Pancreas (tissue), 10 donors: Measurements from ENCODE around the gene NEK10. TPM values are rescaled to one million over a fixed set of nuclear protein-coding genes. Genes with fewer than 3 reads are reported as not detected.

Experiments used
- ATAC-seq, 4 donors: fragments of 200-7000 bp; cut with Tn5 transposase; one replicate each; pipeline versions ENCODE4 v1.8.0 to v1.9.1; 2020; ENCODE audit warnings: mild to moderate bottlenecking in 4 of 4, moderate library complexity in 4 of 4
- DNase-seq, 6 donors: peaks; one replicate each; pipeline ENCODE4 v3.0.0-alpha.2; 2020
- FAIRE-seq: peaks from 2 replicates; lab custom pipeline; 2012; peaks lifted over from hg19 to GRCh38; lab: Jason Lieb, UNC
- H3K27ac ChIP-seq, 4 donors: fragments of 200-600 bp; sonication (generic); 1 replicate in 3 of 4; 2 replicates in 1 of 4; pipeline versions ENCODE4 v1.5.0 to v1.8.0; 2020
- H3K27me3 ChIP-seq, 4 donors: fragments of 200-600 bp; one replicate each; pipeline ENCODE4 v1.8.0; 2021
- H3K36me3 ChIP-seq, 3 donors: fragments of 200-600 bp; sonication (generic) in 1 of 3; one replicate each; pipeline versions ENCODE4 v1.5.0 to v1.8.0; 2020 to 2021
- H3K4me1 ChIP-seq, 3 donors: fragments of 200-600 bp; one replicate each; pipeline ENCODE4 v1.8.0; 2021
- H3K4me3 ChIP-seq, 4 donors: fragments of 200-600 bp; sonication (generic) in 2 of 4; one replicate each; pipeline versions ENCODE4 v1.5.0 to v1.8.0; 2020 to 2021
- H3K9me3 ChIP-seq, 4 donors: fragments of 200-600 bp; one replicate each; pipeline ENCODE4 v1.8.0; 2021
- CTCF ChIP-seq, 4 donors: fragments of 200-600 bp; sonication (generic) in 3 of 4; IDR thresholded peaks; one replicate each; pipeline versions ENCODE4 v1.5.0 to v1.8.0; 2021; ENCODE audit warnings: antibody characterized with exemption in 4 of 4
- WGBS, 2 donors: extraction: QIAGEN DNeasy Blood & Tissue Kit; methylation state at CpG; one replicate each; pipeline ENCODE4 v1.1.7; 2013; 5-methylcytosine and 5-hydroxymethylcytosine counted together
- intact Hi-C, 3 donors: fragments of 100-400 bp; cut with DNase I; formaldehyde crosslinking; loops; one replicate each; pipeline versions ENCODE4 v1.11.1 to v1.14.2; 2022
- polyA plus RNA-seq, 2 donors: library from polyadenylated mRNA; stranded (reverse); fragments of 200-250 nt; gene quantifications; one replicate each; pipeline ENCODE4 v1.2.3, GENCODE V29; 2013
- total RNA-seq, 6 donors: library from RNA; stranded (reverse); fragmentation: NEBNext Ultra II Directional in 4 of 6; extraction: Animal tissue kit (Norgen Biotek cat#: 25700) in 4 of 6; gene quantifications; one replicate each; pipeline versions ENCODE4 v1.2.1 to v1.2.4, GENCODE V29; 2021 to 2023
- donor health status: healthy with polysubstance abuse.
- donor health status: DM: no; HTN: no; CAD: no; lungs with moderate emphysema.
- donor health status: DM: no; HTN: no; CAD: no.
- donor health status: control.
- donor health status: control.
- donor health status: Bipolar disorder and iron deficiency.
- donor health status: DM: yes; HTN: yes; CAD: no.
- donor health status: DM: no; HTN: no; CAD: no.
- donor health status: DM: no; HTN: no; CAD: no.
- donor health status: DM: yes; HTN: yes; CAD: no.

NEK10 gene
- total and polyA plus RNA-seq, 8 donors, result 0.24 to 0.90 (median 0.37) TPM

- intact Hi-C loops, result loop anchor here in 1 of 3 donors (10.0 kb wide), 1 partner anchor 99 kb away; no protein-coding TSS in a partner anchor
Observed at GRCh38 chr3:27145719-27146118, 223.5 kb downstream of the NEK10 start.

GRCh38 chr3:27141668-27142067 is 227.5 kb downstream of the NEK10 start:
- TF ChIP-seq CTCF (IDR thresholded peaks at IDR 0.05), result no peak
- ATAC-seq (no peak), DNase-seq (no peak), FAIRE-seq (no peak)
- Histone ChIP-seq H3K9me3 (no peaks in the 10 kb centered on the region), H3K4me3 (no peak overlapping the region), H3K27ac (no peak overlapping the region), H3K27me3 (no peaks in the 10 kb centered on the region), H3K4me1 (no peaks in the 10 kb centered on the region), H3K36me3 (no peaks in the 10 kb centered on the region)
- intact Hi-C loops, result loop anchor here in 1 of 3 donors (10.0 kb wide), 1 partner anchor 103 kb away; no protein-coding TSS in a partner anchor

More at GRCh38 chr3:27145719-27146118, 223.5 kb downstream of the NEK10 start:
- ATAC-seq (no peak), DNase-seq (no peak), FAIRE-seq (no peak)
- WGBS, 2 donors, result 88 to 94% methylated on average over 3 of the region's 3 CpGs
- Histone ChIP-seq H3K27me3 (no peaks in the 10 kb centered on the region), H3K4me1 (no peaks in the 10 kb centered on the region), H3K36me3 (no peaks in the 10 kb centered on the region), H3K9me3 (no peaks in the 10 kb centered on the region), H3K4me3 (no peak overlapping the region), H3K27ac (no peak overlapping the region)
- no peak for TF ChIP-seq CTCF (IDR thresholded peaks at IDR 0.05)

- TF ChIP-seq CTCF (IDR thresholded peaks at IDR 0.05), result no peak
- ATAC-seq, result no peak
Observed at GRCh38 chr3:27138562-27138961, 230.6 kb downstream of the NEK10 start.

GRCh38 chr3:27138005-27138404 is 231.2 kb downstream of the NEK10 start:
- ATAC-seq (no peak), DNase-seq (no peak), FAIRE-seq (no peak)
- no peak for TF ChIP-seq CTCF (IDR thresholded peaks at IDR 0.05)
- Histone ChIP-seq H3K4me1 (no peaks in the 10 kb centered on the region), H3K9me3 (no peaks in the 10 kb centered on the region), H3K27ac (no peak overlapping the region), H3K27me3 (no peaks in the 10 kb centered on the region), H3K4me3 (no peak overlapping the region), H3K36me3 (no peaks in the 10 kb centered on the region)
- 88 to 98% methylated on average over 4 of the region's 4 CpGs for WGBS, 2 donors
- intact Hi-C loops, result loop anchor here in 1 of 3 donors (10.0 kb wide), 1 partner anchor 137 kb away; no protein-coding TSS in a partner anchor

More at GRCh38 chr3:27138562-27138961, 230.6 kb downstream of the NEK10 start:
- intact Hi-C loops, result loop anchor here in 1 of 3 donors (10.0 kb wide), 1 partner anchor 136 kb away; no protein-coding TSS in a partner anchor
- Histone ChIP-seq H3K4me1 (no peaks in the 10 kb centered on the region), H3K9me3 (no peaks in the 10 kb centered on the region), H3K36me3 (no peaks in the 10 kb centered on the region), H3K27ac (no peak overlapping the region), H3K27me3 (no peaks in the 10 kb centered on the region), H3K4me3 (no peak overlapping the region)
- FAIRE-seq, result no peak
- no peak for DNase-seq

- no peak overlapping the region for H3K4me3 ChIP-seq
- peak; percentile 61 to 85 (median 79) for TF ChIP-seq CTCF (IDR thresholded peaks at IDR 0.05)
- FAIRE-seq, result no peak
- intact Hi-C loops, result loop anchor here in 1 of 3 donors (10.0 kb wide), 1 partner anchor 141 kb away; no protein-coding TSS in a partner anchor
- H3K4me1 ChIP-seq, result no peaks in the 10 kb centered on the region
- no peak overlapping the region for H3K27ac ChIP-seq
- peak; percentile 26 to 68 (median 55) for DNase-seq
- 49% methylated on average over 2 of the region's 2 CpGs for WGBS, 2 donors
- no peaks in the 10 kb centered on the region for H3K9me3 ChIP-seq
- H3K36me3 ChIP-seq, result no peaks in the 10 kb centered on the region
- ATAC-seq, result peak; percentile 58 to 99 (median 90)
- H3K27me3 ChIP-seq, result no peaks in the 10 kb centered on the region
Observed at GRCh38 chr3:27134171-27134796, 234.9 kb downstream of the NEK10 start.
